ENCODE data around the gene NKX6-2.

DNA sequence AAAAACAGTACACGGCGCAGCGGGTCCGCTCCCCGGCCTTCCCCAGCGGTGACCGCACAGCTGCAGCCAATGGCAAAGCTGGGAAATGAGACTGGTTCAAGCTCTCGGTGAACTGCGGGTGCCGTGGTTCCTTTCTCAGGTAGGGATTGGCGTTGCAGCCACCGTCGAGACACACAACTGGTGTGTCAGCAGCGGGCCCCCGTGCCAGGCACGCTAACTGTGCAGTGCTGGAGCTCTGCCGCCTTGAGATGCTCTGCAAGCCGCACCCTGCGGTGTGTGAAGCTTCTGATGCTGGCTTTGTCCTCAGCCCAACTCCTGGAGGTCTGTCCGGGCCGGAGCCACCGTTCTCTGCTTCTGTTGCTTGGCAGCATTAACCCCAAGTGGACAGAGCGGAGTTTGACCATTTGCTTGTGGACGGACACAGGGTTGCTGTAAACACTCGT, 20.6 kb upstream of the NKX6-2 start:
- TF ChIP-seq, protein P1, sequence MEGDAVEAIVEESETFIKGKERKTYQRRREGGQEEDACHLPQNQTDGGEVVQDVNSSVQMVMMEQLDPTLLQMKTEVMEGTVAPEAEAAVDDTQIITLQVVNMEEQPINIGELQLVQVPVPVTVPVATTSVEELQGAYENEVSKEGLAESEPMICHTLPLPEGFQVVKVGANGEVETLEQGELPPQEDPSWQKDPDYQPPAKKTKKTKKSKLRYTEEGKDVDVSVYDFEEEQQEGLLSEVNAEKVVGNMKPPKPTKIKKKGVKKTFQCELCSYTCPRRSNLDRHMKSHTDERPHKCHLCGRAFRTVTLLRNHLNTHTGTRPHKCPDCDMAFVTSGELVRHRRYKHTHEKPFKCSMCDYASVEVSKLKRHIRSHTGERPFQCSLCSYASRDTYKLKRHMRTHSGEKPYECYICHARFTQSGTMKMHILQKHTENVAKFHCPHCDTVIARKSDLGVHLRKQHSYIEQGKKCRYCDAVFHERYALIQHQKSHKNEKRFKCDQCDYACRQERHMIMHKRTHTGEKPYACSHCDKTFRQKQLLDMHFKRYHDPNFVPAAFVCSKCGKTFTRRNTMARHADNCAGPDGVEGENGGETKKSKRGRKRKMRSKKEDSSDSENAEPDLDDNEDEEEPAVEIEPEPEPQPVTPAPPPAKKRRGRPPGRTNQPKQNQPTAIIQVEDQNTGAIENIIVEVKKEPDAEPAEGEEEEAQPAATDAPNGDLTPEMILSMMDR (IDR thresholded peaks at IDR 0.05): no peak
- no peak for TF ChIP-seq POLR2A (IDR thresholded peaks at IDR 0.05)
